ENCODE measurements around the gene MCF2L2. TPM values are rescaled to one million over a fixed set of nuclear protein-coding genes. Genes with fewer than 3 reads are reported as not detected.

Gene MCF2L2
- total RNA-seq, 4 donors from 2014 or later = 0.16 to 0.66 (median 0.26) TPM

DNA sequence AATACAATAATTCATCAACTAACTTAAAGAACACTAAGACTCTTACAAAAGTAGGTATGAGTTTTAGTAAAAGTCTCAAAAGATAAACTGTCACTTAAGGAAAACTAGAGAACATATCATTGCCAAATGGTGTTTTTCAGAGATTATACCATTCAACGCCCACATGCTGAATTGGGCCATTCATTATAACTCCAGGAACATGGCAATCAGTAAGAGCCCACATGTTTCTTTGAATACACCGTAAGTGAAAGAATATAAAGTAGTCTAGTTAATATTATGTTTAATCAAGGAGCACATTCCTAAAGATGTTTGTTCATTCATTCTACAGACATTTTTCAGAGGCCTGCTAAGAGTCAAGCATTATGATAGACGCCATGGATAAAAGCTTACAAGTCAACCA, 152.5 kb downstream of the MCF2L2 start:
- TF ChIP-seq, protein P1, sequence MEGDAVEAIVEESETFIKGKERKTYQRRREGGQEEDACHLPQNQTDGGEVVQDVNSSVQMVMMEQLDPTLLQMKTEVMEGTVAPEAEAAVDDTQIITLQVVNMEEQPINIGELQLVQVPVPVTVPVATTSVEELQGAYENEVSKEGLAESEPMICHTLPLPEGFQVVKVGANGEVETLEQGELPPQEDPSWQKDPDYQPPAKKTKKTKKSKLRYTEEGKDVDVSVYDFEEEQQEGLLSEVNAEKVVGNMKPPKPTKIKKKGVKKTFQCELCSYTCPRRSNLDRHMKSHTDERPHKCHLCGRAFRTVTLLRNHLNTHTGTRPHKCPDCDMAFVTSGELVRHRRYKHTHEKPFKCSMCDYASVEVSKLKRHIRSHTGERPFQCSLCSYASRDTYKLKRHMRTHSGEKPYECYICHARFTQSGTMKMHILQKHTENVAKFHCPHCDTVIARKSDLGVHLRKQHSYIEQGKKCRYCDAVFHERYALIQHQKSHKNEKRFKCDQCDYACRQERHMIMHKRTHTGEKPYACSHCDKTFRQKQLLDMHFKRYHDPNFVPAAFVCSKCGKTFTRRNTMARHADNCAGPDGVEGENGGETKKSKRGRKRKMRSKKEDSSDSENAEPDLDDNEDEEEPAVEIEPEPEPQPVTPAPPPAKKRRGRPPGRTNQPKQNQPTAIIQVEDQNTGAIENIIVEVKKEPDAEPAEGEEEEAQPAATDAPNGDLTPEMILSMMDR (IDR thresholded peaks at IDR 0.05; ENCODE audit: low read depth) = no peak

- TF ChIP-seq, protein P1 (IDR thresholded peaks at IDR 0.05; ENCODE audit: low read depth) = no peak
Observed at GRCh38 chr3:183275418-183275817, 153.0 kb downstream of the MCF2L2 start.

- TF ChIP-seq, protein P1 (IDR thresholded peaks at IDR 0.05; ENCODE audit: low read depth) = no peak
Observed at GRCh38 chr3:183274609-183275008, 153.8 kb downstream of the MCF2L2 start.

- TF ChIP-seq, protein P1 (IDR thresholded peaks at IDR 0.05; ENCODE audit: low read depth) = no peak
Observed at GRCh38 chr3:183272791-183273190, 155.6 kb downstream of the MCF2L2 start.

DNA sequence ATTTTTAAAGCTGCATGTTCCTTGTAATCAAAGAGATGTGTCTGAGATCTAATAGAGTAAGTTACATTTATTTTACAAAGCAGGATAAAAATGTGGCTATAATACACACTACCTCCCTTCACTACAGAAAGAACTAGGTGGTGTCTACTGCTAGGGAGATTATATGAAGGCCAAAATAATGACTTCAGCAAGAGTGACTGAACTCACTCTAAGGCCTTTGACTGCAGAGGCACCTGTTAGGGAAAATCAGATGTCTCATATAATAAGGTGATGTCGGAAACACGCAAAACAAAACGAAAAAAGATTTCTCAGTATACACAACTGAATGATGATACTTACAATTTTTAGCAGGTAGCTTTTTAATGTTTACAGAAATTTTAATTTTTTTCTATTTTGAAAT, 156.3 kb downstream of the MCF2L2 start:
- TF ChIP-seq, protein P1 (IDR thresholded peaks at IDR 0.05; ENCODE audit: low read depth) = no peak

- TF ChIP-seq, protein P1 (IDR thresholded peaks at IDR 0.05; ENCODE audit: low read depth) = no peak
Observed at GRCh38 chr3:183270344-183270743, 158.1 kb downstream of the MCF2L2 start.

GRCh38 chr3:183269345-183269744, 159.1 kb downstream of the MCF2L2 start:
- TF ChIP-seq, protein P1 (IDR thresholded peaks at IDR 0.05; ENCODE audit: low read depth) = no peak
